NK-92 treated with Interleukin-12 subunit alpha and Interleukin-12 subunit beta, amount 100 ng/mL, for 24 hours (cell line): ENCODE measurements around the gene ZDHHC7.

Experiments
- DNase-seq: peaks from one replicate; lab custom pipeline; 2025; lab: John Stamatoyannopoulos, UW

Gene ZDHHC7

DNA sequence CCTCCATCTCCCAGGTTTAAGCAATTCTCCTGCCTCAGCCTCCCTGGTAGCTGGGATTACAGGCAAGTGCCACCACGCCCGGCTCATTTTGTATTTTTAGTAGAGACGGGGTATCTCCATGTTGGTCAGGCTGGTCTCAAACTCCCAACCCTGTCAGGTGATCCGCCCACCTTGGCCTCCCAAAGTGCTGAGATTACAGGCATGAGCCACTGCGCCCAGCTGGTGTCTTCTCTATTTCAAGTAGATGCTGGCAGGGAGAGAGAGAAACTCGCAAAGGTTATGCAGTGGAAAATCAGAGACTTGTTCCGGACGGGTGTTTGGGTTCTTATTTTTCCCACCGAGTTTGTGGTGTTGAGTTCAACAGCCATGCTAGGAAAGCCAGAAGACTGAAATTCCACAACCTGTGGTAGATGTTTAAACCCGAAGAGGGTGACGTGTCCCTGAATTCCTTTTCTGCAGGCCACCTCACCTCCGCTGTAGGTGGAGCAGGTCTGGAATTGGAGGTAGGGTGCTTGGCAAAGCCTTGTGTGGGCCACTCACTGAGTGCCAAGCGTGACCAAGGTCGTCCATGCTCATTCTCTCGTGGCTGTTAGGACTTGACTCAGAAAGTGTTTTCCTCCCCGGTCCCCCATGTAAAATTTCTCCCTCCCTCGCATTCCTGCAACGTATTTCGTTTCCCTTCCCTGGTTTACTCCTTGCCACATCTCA is 7.3 kb upstream of the ZDHHC7 start:
- no peak for DNase-seq

DNA sequence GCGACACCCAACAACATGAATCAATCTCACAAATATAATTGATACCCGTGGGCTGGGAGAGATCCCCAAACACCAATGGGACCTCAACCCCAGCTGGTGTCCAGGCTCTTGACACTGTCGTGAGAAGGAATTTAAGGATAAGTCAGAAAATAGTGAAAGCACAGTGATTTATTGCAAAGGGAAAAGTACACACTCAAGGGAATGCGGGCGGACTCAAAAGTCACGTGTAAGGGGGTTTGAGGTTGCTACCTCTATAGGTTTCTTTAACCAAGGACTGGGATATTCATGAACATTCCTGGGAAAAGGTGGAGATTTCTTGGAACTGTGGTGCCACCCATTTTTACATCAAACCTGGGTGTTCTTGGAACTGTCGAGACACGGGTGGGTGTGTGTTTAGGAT is 6.3 kb upstream of the ZDHHC7 start:
- no peak for DNase-seq

GRCh38 chr16:85017151-85017550 is 5.8 kb upstream of the ZDHHC7 start:
- DNase-seq = no peak

DNA sequence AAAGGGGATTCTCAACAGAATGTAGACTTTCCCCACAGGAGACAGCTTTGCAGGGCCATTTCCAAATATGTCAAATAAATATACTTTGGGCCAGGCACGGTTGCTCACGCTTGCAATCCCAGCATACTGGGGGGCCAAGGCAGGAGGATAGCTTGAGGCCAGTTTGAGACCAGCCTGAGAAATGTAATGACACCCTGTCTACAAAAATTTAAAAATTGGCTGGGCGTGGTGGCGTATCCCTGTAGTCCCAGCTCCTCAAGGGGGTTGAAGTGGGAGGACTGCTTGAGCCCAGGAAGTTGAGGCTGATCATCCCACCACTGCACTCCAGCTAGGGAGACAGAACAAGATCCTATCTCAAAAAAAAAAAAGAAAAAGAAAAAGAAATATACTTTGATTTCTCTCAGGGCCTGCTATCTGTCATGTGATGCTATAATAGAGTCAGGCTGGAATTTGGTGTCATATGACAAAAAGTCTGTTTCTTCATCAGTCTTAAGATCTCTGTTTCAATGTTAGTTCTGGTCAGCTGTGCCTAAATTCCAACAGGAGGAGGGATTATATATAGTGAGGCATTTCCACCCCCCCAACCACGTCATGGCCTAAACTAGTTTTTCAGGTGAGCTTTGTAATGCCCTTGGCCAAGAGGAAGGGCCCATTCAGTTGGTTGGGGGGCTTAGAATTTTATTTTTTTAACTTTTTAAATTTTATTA is 4.3 kb upstream of the ZDHHC7 start:
- no peak for DNase-seq

DNA sequence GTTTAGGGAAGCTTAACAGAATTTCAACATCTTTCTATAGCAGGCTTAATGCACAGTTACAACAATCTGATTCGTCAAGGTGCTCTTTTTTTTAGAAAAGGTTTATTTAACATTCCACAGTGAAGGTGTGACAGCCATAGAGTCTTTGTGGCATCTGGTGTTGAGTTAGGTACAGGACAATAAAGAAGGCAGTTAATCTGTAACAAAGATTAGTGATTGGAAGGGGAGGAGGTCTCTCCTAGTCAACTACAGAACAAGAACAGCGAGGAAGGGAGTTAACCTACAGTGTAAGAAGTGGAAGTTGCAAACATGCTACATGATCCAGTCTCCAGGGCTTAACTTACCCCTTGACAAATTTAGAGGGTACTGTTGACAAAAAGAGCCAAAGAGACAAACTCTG is 3.0 kb upstream of the ZDHHC7 start:
- DNase-seq = no peak

DNA sequence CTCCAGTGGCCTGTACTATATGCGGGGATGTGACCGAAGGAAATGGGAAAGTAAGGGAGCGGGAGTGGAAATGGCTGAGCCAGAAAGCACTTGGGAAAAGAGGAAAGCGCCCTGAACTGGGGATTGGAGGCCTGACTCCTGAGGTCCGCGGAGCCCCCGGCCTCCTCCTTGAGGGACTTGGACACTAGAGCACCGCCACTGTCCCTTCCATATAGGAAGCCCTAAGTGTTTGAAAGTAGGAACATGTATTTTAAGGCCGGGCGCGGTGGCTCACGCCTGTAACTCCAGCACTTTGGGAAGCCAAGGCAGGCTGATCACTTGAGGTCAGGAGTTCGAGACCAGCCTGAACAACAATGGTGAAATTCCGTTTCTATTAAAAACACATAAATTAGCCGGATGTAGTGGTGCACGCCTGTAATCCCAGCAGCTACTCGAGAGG is 530 bp upstream of the ZDHHC7 start:
- no peak for DNase-seq

GRCh38 chr16:85010446-85010930 is 847 bp downstream of the ZDHHC7 start:
- no peak for DNase-seq

DNA sequence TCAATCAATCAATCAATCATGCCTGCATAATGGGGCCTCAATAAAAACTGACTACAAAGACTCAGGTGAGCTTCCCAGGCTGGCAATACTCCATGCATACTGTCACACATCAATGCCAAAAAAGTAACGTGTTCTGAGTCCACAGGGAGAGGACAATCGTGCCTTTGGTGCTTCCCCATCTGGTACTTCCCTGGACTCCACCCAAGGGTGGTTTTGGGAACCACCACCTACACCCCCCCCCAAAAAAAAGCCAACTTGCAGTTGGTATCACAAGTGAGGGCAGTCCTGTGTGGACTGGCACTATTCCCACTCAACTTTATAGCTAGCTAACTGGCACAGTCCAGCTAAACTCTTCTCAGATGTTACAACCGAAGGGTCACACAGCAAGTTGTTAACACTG is 3.1 kb downstream of the ZDHHC7 start:
- DNase-seq = no peak

DNA sequence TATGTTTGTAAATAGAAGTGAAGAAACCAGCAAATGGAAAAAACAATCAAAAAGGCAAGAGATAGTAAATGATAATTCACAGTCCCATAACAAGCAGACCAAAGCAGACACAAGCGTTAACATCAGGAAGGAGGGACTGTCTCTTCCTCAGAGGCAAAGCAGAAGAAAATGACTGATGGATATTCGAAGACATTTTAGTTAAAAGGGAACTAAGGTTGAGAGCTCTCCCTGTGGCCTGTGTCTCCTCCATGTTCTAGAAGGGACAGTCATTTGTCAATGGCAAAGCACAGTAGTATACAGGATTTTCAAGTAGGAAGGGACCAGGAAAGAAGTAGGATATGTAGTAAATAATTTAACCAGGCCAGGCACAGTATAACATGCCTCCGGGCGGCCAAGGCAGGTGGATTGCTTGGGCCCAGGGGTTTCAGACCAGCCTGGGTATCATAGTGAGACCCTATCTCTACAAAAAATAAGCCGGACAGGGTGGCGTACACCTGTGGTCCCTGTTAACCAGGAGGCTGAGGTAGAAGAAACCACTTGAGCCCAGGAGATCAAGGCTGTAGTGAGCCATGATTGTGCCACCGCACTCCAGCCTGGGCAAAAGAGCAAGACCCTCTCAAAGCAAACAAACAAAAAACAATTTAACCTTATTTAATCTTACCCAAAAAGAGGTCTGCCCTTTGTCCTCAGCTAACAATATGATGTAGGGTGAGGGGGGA is 3.7 kb downstream of the ZDHHC7 start:
- DNase-seq = no peak

DNA sequence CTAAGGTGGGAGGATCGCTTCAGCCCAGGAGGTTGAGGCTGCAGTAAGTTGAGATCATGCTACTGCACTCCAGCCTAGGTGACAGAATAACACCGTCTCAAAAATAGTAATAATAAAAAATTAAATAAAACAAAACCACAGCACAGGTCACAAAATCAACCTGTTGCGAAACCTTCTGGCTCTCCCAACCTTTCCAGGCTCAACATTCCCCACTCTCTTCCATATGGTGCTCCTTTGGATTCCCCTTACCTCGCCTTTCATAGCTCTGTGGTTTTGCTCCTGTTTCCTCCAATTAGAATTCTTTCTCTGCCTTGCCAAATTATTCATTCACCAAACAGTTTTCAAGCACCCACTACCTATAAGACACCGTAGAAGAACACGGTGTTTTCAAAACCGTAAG is 4.7 kb downstream of the ZDHHC7 start:
- no peak for DNase-seq

DNA sequence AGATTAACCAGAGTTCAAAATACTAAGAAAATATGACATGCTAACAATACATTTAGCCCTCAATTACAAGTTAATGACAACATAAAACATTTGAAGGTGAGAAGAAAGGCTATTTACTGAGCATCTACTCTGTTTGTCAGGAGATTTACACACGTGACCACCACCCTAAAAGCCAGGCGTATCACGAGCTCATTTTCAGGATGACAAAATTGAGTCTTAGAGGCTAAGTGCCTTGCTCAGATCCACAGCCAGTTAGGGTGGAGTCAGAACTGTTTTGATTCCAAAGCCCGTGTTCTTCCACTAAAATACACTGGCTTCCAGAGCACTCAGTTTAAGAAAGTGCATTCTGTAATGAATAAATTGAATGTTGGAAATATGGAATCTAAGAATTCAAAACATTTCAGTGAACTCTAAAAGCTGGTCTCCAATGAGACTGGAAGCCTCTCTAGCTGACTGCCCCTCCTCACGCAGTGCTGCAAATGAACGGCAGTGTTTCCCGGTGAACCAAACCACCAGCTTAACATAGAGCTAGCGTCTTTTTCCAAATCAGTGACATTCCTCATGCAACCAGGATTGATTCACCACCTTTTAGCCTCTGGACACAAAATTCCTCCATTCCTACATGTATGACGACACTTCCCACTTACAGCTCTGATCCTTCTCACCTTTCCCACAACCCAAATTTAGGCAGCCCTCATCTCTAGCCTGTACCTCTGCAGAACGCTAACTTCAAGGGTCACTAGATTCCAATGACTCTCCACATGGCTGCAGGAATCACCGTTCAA is 5.9 kb downstream of the ZDHHC7 start:
- no peak for DNase-seq

DNA sequence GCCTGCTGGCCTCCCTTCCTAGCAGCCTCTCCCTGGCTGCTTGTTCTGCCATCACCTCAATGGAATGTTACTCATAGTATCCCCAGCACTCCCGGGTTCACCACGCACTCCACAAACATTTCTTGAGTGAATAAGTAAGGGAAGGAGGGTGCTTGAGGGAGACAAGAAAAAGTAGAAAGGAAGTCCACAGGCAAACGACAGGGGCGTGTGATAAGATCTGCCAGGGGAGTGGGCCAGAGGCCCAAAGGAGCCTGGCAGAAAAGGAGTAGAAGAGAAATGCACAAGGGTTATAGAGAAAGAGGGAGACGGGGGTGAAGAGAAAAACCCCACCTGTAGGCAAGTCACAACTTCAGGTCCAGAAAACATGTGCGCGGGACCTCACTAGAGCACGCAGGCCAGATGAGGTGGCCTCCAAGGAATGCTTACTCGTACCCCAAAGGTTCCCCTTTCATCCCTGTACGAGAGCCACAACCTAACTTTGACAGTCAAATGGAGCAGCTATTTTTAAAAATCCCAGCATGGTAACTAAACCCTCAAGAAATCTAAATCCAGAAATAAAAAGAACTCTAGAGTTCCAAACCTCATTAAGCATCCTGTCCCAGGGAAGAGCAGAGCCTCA is 6.6 kb downstream of the ZDHHC7 start:
- DNase-seq = no peak

GRCh38 chr16:85003725-85004586 is 7.4 kb downstream of the ZDHHC7 start:
- no peak for DNase-seq

DNA sequence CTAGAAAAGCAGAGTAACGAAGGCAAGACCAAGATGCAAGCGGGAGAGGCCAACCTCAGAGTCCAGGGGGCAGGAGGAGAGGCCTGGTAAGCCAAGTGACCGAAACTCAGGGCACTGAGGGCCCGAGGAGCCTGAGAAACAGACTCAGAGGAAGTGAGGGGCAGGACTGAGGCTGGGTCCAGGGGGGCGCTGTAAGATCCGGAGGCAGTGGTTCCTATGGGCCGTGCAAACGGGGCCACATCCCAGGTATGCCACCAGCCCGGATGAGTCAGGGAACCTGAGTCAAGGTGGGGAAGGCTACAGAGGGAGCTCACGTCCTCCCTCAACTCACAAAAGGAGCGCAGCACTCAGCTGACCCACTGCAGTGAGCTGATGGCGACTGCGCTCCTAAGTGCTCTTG is 8.3 kb downstream of the ZDHHC7 start:
- no peak for DNase-seq

DNA sequence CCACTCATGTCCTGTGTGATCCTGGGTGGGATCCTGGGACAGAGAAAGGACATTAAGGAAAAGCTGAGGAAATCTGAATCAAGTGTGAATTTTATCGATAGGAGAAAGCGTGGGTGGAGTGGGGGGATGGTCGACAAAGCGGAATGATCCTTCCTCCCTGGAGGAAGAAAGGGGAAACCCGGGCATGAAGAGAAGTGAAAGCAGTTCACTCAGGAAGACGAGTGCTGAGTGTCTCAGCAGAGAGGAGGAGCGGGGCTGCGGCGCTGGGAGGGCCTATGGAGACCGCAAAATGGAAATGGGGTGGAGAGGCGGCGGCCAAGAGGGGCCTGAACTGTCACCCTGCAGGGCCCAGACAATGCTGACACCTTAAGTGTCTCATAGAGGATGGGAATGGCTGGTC is 8.7 kb downstream of the ZDHHC7 start:
- DNase-seq = no peak

DNA sequence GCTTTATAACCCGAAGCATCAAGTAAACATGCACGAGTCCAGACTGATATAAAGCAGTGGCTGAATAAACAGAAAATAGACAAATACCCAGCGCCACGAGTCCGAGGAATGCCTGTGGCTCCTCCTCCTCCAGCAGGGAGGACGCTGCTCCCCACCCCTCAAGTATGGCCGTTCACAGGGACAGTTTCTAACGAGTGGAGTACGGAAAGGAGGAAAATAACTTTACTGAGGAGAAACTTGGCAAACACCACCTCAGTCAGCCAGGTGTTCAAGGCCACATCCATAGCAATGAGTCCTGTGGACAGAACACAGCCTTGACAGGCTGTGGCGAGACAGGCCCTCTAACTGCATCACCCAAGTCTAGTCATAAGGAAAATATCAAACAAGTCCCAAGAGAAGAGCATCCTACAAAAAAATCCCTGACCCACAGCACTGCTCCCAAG is 9.2 kb downstream of the ZDHHC7 start:
- DNase-seq = no peak

DNA sequence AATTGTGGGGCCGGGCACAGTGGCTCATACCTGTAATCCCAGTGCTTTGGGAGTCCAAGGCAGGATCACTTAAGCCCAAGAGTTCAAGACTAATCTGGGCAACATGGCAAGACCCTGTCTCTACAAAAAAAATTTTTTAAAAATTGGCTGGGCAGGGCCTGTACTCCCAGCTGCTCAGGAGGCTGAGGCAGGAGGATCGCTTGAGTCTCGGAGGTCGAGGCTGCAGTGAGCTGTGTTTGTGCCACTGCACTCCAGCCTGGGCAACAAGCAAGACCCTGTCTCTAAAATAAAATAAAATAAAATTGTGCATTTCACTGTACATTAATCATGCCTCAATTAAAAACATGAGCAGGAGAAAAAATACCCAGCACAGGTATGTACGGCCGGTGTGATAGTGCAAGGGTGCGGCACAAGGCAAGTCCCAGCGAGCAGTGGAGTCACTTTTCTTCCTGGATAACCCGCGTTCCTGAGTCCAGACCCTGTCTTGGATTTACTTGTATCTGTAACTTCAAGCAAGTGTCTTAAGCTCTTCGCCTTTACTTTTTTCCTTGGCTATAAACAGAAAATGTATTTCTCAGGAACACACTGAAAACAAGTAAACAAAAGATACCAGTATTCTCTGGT is 11.4 kb downstream of the ZDHHC7 start:
- no peak for DNase-seq

DNA sequence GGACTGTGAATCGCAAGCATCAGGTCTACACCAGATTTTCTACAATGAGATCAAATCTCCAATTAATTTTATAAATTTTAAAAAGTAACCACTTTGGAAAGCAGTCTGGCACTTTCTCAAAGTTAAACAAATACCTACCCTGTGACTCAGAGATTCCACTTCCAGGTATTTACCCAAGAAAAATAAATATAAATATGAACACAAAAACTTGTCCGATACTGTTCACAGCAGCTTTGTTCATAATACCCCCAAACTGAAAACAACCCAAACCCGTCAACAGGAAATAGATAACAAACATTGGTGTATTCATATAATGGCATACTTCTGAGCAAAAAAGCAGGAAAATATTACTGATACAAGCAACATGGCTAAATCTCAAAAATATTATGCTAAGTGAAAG is 12.1 kb downstream of the ZDHHC7 start:
- DNase-seq = no peak

DNA sequence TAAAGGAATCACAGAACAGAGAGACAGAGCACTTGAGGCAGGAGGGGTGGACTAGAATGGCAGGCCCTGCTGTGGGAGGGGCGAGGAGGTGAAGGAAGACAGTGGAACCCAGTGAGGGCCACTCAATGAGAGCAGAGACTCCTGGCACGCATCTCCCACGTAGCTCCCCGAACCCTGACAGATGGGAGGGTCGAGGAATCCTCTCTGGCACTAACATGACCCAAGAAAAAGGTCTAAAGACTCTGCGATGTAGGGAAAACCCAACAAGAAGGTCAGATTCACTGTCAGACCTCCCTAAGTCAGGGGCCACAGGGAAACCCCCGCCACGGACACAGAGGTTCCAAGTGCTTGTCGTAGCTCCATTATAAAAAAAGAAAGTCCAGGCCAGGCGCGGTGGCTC is 15.0 kb downstream of the ZDHHC7 start:
- DNase-seq = no peak

DNA sequence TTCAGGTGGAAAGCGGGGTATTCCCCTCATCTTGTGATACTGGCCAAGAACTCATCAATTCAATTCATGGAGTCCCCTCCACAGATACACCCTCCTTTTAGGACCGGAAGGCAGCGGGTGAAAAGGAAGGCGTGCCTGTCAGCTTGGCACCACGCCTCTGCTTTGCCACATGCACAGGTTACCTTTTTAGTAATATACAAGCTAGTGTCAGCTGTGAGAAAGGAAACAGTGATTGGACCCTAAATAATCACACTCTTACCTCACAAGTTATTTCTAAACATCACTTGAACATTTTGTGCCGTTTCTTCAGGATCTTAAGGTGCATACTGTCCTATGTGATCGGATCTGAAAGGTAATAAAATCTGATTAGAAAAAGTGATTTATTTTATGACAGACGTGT is 15.7 kb downstream of the ZDHHC7 start:
- DNase-seq = no peak
